Measurements from ENCODE around the gene OCIAD1. TPM values are rescaled to one million over a fixed set of nuclear protein-coding genes. Genes with fewer than 3 reads are reported as not detected.
A peak's percentile ranks its signal among the peaks of the same experiment; 100 is the strongest.
"Not testable (repeated sequence)": the region's sequence is repeated elsewhere in the genome, so short reads cannot be mapped to it uniquely, and the experiment has no call there.

OCIAD1 gene
- total RNA-seq, 1 experiment from 2014 or later = 110 TPM

- BruUV-seq (replicated peaks) = no TSS peak
- POLR2A ChIA-PET (ENCODE audit: unreplicated experiment) = no interaction called here
These were observed 15.4 kb upstream of the OCIAD1 start for GRCh38 chr4:48815483-48815882.

GRCh38 chr4:48816297-48816696 lies 14.6 kb upstream of the OCIAD1 start:
- POLR2A ChIA-PET (ENCODE audit: unreplicated experiment); BruUV-seq (replicated peaks); DNase-seq: not testable (repeated sequence)

More at GRCh38 chr4:48815483-48815882, 15.4 kb upstream of the OCIAD1 start:
- Histone ChIP-seq H2AFZ (0 out of 2 replicates have a peak overlapping the region, but pooled peaks have one; percentile 34), H3F3A (ENCODE audit: insufficient read depth, low read depth) (peaks cover 6% of the 10 kb centered on the region), H3K9me3 (ENCODE audit: insufficient read depth, low read depth) (no peaks in the 10 kb centered on the region; the same call in 1 of the 2 replicates), H3K4me2 (no peak overlapping the region), H3K4me1 (replicated peaks; ENCODE audit: insufficient read depth) (peaks cover 16% of the 10 kb centered on the region), H3K36me3 (ENCODE audit: low read depth) (no peaks in the 10 kb centered on the region), H4K20me1 (ENCODE audit: insufficient read depth) (no peaks in the 10 kb centered on the region), H3K27ac (no peak overlapping the region), H3K27me3 (ENCODE audit: insufficient read depth, low read depth) (no peaks in the 10 kb centered on the region), H3K9me2 (ENCODE audit: insufficient read depth) (no peaks in the 10 kb centered on the region), H3K79me2 (ENCODE audit: low read depth) (no peaks in the 10 kb centered on the region), H3K4me3 (no peak overlapping the region)
- CTCF ChIA-PET = no interaction called here
- intact Hi-C loops (cut with micrococcal nuclease; ENCODE audit: unreplicated experiment) = no loop called here
- TF ChIP-seq CTCF (conservative IDR thresholded peaks at IDR 0.05) (no peak), EZH2 (IDR thresholded peaks at IDR 0.05; ENCODE audit: low read depth) (no peak)
- DNase-seq = no peak

GRCh38 chr4:48816971-48817370 lies 13.9 kb upstream of the OCIAD1 start:
- Histone ChIP-seq H3K79me2 (ENCODE audit: low read depth) (no peaks in the 10 kb centered on the region), H3F3A (ENCODE audit: insufficient read depth, low read depth) (peaks cover 6% of the 10 kb centered on the region), H4K20me1 (ENCODE audit: insufficient read depth) (no peaks in the 10 kb centered on the region), H3K9me2 (ENCODE audit: insufficient read depth) (no peaks in the 10 kb centered on the region), H3K4me3 (no peak overlapping the region), H3K4me2 (no peak overlapping the region), H3K27ac (no peak overlapping the region), H3K36me3 (ENCODE audit: low read depth) (no peaks in the 10 kb centered on the region), H3K4me1 (replicated peaks; ENCODE audit: insufficient read depth) (peaks cover 16% of the 10 kb centered on the region), H3K9me3 (ENCODE audit: insufficient read depth, low read depth) (no peaks in the 10 kb centered on the region; the same call in 1 of the 2 replicates), H2AFZ (no peak overlapping the region), H3K27me3 (ENCODE audit: insufficient read depth, low read depth) (no peaks in the 10 kb centered on the region)
- no peak for DNase-seq
- CTCF ChIA-PET = no interaction called here
- intact Hi-C loops (cut with micrococcal nuclease; ENCODE audit: unreplicated experiment) = no loop called here
- POLR2A ChIA-PET (ENCODE audit: unreplicated experiment) = no interaction called here
- TF ChIP-seq EZH2 (IDR thresholded peaks at IDR 0.05; ENCODE audit: low read depth) = no peak
- no peak for TF ChIP-seq CTCF (conservative IDR thresholded peaks at IDR 0.05)
- BruUV-seq (replicated peaks) = no TSS peak

More at GRCh38 chr4:48816297-48816696, 14.6 kb upstream of the OCIAD1 start:
- peaks cover 16% of the 10 kb centered on the region for H3K4me1 ChIP-seq (replicated peaks; ENCODE audit: insufficient read depth)
- H4K20me1 ChIP-seq (ENCODE audit: insufficient read depth); H3K27ac ChIP-seq; H3K36me3 ChIP-seq (ENCODE audit: low read depth); H3K9me2 ChIP-seq (ENCODE audit: insufficient read depth); CTCF ChIA-PET; H3K4me2 ChIP-seq; H3K27me3 ChIP-seq (ENCODE audit: insufficient read depth, low read depth); H3F3A ChIP-seq (ENCODE audit: insufficient read depth, low read depth); H3K79me2 ChIP-seq (ENCODE audit: low read depth); H3K9me3 ChIP-seq (ENCODE audit: insufficient read depth, low read depth); intact Hi-C loops (cut with micrococcal nuclease; ENCODE audit: unreplicated experiment); H2AFZ ChIP-seq; H3K4me3 ChIP-seq: not testable (repeated sequence)

GRCh38 chr4:48821431-48821830 lies 9.5 kb upstream of the OCIAD1 start:
- H4K20me1 ChIP-seq (ENCODE audit: insufficient read depth) = not testable (repeated sequence)

More at GRCh38 chr4:48821431-48821830, 9.5 kb upstream of the OCIAD1 start:
- H3K4me3 ChIP-seq; H2AFZ ChIP-seq; H3K27ac ChIP-seq; CTCF ChIA-PET; H3K27me3 ChIP-seq (ENCODE audit: insufficient read depth, low read depth); H3K9me3 ChIP-seq (ENCODE audit: insufficient read depth, low read depth); H3K79me2 ChIP-seq (ENCODE audit: low read depth); H3K9me2 ChIP-seq (ENCODE audit: insufficient read depth); H3K4me2 ChIP-seq; H3F3A ChIP-seq (ENCODE audit: insufficient read depth, low read depth); BruUV-seq (replicated peaks); POLR2A ChIA-PET (ENCODE audit: unreplicated experiment); intact Hi-C loops (cut with micrococcal nuclease; ENCODE audit: unreplicated experiment); H3K4me1 ChIP-seq (replicated peaks; ENCODE audit: insufficient read depth); H3K36me3 ChIP-seq (ENCODE audit: low read depth); DNase-seq: not testable (repeated sequence)
